Naive B cell (primary cell): ENCODE data around the gene CAPN8. TPM values are rescaled to one million over a fixed set of nuclear protein-coding genes. Genes with fewer than 3 reads are reported as not detected.

Source experiments
- ATAC-seq, 2 donors: fragments of 150-1000 bp; cut with Tn5 transposase; 2 replicates each; pipeline ENCODE4 v1.10.0; 2021; ENCODE audit warnings: low read depth in 2 of 2, mild to moderate bottlenecking in 2 of 2, moderate library complexity in 2 of 2
- DNase-seq: peaks from one replicate; pipeline ENCODE4 v3.0.0; 2022
- H3K27ac Mint-ChIP-seq, 6 donors: one replicate each; pipeline ENCODE4 v1.8.0; 2020 to 2022; ENCODE audit warnings: mild to moderate bottlenecking in 6 of 6, mixed read lengths in 6 of 6, moderate library complexity in 5 of 6, inconsistent platforms in 2 of 6
- H3K27me3 Mint-ChIP-seq, 3 donors: one replicate each; pipeline ENCODE4 v1.8.0; 2021 to 2022; ENCODE audit warnings: mixed read lengths in 3 of 3, mild to moderate bottlenecking in 1 of 3
- H3K36me3 Mint-ChIP-seq, 2 donors: one replicate each; pipeline ENCODE4 v1.8.0; 2020 to 2022; ENCODE audit warnings: mixed read lengths in 2 of 2, inconsistent platforms in 1 of 2, mild to moderate bottlenecking in 1 of 2
- H3K4me1 Mint-ChIP-seq, 3 donors: one replicate each; pipeline ENCODE4 v1.8.0; 2020 to 2022; ENCODE audit warnings: mixed read lengths in 3 of 3, inconsistent platforms in 1 of 3, mild to moderate bottlenecking in 1 of 3, moderate library complexity in 1 of 3
- H3K4me3 Mint-ChIP-seq, 8 donors: one replicate each; pipeline ENCODE4 v1.8.0; 2020 to 2022; ENCODE audit warnings: mild to moderate bottlenecking in 8 of 8, mixed read lengths in 8 of 8, moderate library complexity in 8 of 8, inconsistent platforms in 2 of 8
- H3K9me3 Mint-ChIP-seq, 7 donors: one replicate each; pipeline ENCODE4 v1.8.0; 2020 to 2022; ENCODE audit warnings: mixed read lengths in 7 of 7, mild to moderate bottlenecking in 5 of 7, inconsistent platforms in 2 of 7, moderate library complexity in 1 of 7
- polyA plus RNA-seq, 6 donors: library from polyadenylated mRNA; unstranded; fragments of 300-500 nt; fragmentation: Illumina TruSeq; gene quantifications; one replicate each; pipeline ENCODE4 v1.2.3, GENCODE V29; 2021; ENCODE audit warnings: low read depth in 6 of 6

CAPN8 gene
- polyA plus RNA-seq, 6 donors from 2014 or later, result not detected

DNA sequence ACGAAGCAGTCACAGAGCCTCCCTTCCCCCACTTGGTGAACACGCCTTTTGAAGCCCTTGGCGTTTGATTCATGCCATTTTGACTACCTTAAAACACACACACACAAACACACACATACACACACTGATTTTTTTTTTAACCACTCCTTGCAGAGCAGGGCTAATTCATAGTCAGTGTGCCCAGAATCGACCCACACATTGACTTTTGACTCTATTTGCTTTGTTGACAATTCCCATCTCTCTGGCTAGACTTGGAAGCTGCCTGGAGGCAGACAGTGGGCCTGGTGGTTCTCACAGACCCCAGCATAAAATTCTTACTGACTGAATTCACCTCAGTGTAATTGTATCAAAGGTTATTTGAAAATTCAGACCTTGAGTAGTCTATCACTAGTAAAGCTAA lies 30.3 kb downstream of the CAPN8 start:
- Mint-ChIP-seq H3K4me3 (no peak overlapping the region), H3K4me1 (no peaks in the 10 kb centered on the region), H3K27me3 (peaks cover 5 to 37% (median 12%) of the 10 kb centered on the region in 3 donors), H3K9me3 (peaks cover 6 to 38% (median 17%) of the 10 kb centered on the region in 7 donors), H3K27ac (no peak overlapping the region), H3K36me3 (peaks cover 0 to 24% of the 10 kb centered on the region in 2 donors)
- DNase-seq, result no peak
- ATAC-seq, result no peak

DNA sequence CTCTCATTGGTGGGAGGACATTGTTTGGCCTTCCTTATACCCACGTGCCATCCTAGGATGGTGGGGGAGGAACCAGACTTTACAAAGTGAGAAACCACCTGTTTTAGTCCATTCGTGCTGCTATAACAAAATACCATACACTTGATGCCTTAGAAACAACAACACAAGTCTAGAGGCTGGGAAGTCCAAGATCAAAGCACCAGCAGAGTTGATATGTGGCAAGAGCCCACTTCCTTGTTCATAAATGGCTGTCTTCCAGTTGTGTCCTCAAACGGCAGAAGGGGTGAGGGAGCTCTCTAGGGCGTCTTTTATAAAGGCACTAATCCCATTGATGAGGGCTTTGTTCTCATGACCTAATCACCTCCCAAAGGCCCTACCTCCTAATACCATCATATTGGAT lies 31.1 kb downstream of the CAPN8 start:
- H3K36me3 Mint-ChIP-seq, result peaks cover 0 to 17% of the 10 kb centered on the region in 2 donors
- peaks cover 6 to 30% (median 10%) of the 10 kb centered on the region in 7 donors for H3K9me3 Mint-ChIP-seq
- H3K27me3 Mint-ChIP-seq, result peaks cover 5 to 30% (median 12%) of the 10 kb centered on the region in 3 donors

GRCh38 chr1:223631956-223632355 lies 33.5 kb downstream of the CAPN8 start:
- DNase-seq (no peak), ATAC-seq (no peak)
- Mint-ChIP-seq H3K4me3 (no peak overlapping the region), H3K9me3 (peaks cover 6 to 21% (median 7%) of the 10 kb centered on the region in 7 donors), H3K36me3 (peaks cover 0 to 9% of the 10 kb centered on the region in 2 donors), H3K4me1 (no peaks in the 10 kb centered on the region), H3K27ac (no peak overlapping the region), H3K27me3 (peaks cover 4 to 14% (median 7%) of the 10 kb centered on the region in 3 donors)

More for the DNA sequence above, 31.1 kb downstream of the CAPN8 start:
- DNase-seq, result no peak
- H3K27ac Mint-ChIP-seq, result no peak overlapping the region
- no peak overlapping the region for H3K4me3 Mint-ChIP-seq
- ATAC-seq, result no peak
- no peaks in the 10 kb centered on the region for H3K4me1 Mint-ChIP-seq

GRCh38 chr1:223631473-223631872 lies 34.0 kb downstream of the CAPN8 start:
- peaks cover 6 to 19% (median 7%) of the 10 kb centered on the region in 7 donors for H3K9me3 Mint-ChIP-seq
- no peak overlapping the region for H3K27ac Mint-ChIP-seq
- no peaks in the 10 kb centered on the region for H3K4me1 Mint-ChIP-seq
- peaks cover 0 to 10% (median 5%) of the 10 kb centered on the region in 3 donors for H3K27me3 Mint-ChIP-seq
- H3K4me3 Mint-ChIP-seq, result no peak overlapping the region
- H3K36me3 Mint-ChIP-seq, result peaks cover 0 to 9% of the 10 kb centered on the region in 2 donors
- ATAC-seq (no peak), DNase-seq (no peak)

GRCh38 chr1:223629126-223629457 lies 36.4 kb downstream of the CAPN8 start:
- ATAC-seq (no peak), DNase-seq (no peak)
- peaks cover under 1 to 7% (median 5%) of the 10 kb centered on the region in 7 donors for H3K9me3 Mint-ChIP-seq
- no peak overlapping the region for H3K27ac Mint-ChIP-seq
- H3K27me3 Mint-ChIP-seq, result peaks cover 0 to 8% (median 5%) of the 10 kb centered on the region in 3 donors
- H3K4me3 Mint-ChIP-seq, result no peak overlapping the region
- H3K36me3 Mint-ChIP-seq, result peaks cover 0 to 8% of the 10 kb centered on the region in 2 donors
- no peaks in the 10 kb centered on the region for H3K4me1 Mint-ChIP-seq

DNA sequence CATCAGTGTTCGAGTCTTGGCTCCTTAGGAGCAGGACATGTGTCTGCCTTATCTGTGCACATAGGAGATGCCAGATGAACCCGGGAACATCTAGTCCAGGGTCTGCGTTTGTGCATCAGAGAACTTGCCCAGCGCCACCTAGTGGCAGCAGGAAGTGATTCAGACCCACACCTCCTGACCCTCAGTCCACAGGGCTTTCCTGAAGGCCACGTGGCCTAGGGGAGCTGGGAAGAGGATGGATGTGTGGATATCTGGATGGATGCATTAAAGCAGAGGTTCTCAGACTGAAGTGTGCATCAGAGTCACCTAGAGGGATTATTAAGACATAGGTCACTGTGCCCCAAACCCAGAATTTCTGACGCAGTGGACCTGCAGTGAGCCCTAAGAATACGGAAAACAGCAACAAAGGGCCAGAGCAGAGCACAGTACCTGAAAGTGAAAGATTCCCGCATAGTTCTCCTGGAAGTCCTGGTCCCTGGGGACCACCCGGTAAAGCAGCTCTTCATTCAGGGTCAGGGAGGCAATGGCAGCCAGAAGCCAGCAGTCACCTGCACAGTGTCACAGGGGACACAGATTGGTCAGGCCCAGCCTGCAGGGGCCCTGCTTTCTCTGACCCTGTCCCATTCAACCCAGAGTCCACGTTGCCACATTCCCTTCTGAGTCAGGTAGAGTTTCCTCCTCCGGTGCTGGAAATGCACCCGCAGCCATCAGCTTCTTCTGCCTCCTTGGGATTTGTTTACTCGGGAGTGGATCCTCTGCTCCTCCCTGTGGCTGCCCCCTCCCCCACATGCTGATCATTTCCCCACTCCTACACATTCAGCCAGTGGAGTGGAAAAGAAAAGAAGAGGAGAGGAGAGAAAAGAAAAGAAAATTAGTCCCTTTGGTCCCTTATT lies 37.0 kb downstream of the CAPN8 start:
- H3K27ac Mint-ChIP-seq, result no peak overlapping the region
- H3K4me1 Mint-ChIP-seq, result no peaks in the 10 kb centered on the region
- no peak for ATAC-seq

DNA sequence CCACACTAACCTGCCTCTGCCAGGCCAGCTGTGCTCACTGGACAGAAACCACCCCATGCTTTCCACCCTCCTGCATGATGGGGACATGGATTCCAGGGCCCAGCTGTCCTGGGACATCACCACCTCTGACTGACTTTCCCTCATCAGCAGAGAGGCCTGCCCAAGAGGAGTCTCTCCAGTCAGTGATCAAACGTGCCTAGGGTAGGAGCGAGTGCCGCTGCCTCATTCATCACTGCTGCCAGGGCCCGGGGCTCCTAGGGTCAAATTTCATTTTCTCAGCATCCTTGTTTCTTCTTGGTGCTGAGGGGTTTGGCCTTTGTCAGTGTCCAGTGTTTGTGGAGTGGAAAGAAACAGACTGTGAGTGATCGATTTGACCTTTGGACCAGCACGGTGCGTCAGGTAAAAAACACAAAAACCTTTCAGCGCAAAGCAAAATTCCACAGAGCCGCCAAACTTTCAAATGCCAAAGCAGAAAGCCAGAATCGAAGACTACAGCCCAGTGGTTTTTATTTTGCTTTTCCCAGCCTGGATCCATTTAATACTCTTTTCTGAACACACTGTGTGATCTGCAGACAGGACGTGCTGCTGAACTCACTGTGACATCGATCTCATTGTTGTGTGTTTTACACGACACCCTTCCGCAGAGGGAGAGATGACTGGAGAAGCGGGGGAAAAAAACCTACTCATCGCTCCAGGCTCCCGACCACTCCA lies 43.2 kb downstream of the CAPN8 start:
- no peaks in the 10 kb centered on the region for H3K9me3 Mint-ChIP-seq
- ATAC-seq, result no peak
- H3K27ac Mint-ChIP-seq, result no peak overlapping the region
- no peak overlapping the region for H3K4me3 Mint-ChIP-seq
- no peaks in the 10 kb centered on the region for H3K27me3 Mint-ChIP-seq
- DNase-seq, result no peak
- no peaks in the 10 kb centered on the region for H3K36me3 Mint-ChIP-seq
- no peaks in the 10 kb centered on the region for H3K4me1 Mint-ChIP-seq

More for the DNA sequence above, 37.0 kb downstream of the CAPN8 start:
- peaks cover 0 to 2% of the 10 kb centered on the region in 2 donors for H3K36me3 Mint-ChIP-seq
- H3K4me3 Mint-ChIP-seq, result no peak overlapping the region
- H3K27me3 Mint-ChIP-seq, result peaks cover 0 to 5% (median 2%) of the 10 kb centered on the region in 3 donors
- no peak for DNase-seq
- peaks cover 0 to under 1% (median 0%) of the 10 kb centered on the region in 7 donors for H3K9me3 Mint-ChIP-seq

DNA sequence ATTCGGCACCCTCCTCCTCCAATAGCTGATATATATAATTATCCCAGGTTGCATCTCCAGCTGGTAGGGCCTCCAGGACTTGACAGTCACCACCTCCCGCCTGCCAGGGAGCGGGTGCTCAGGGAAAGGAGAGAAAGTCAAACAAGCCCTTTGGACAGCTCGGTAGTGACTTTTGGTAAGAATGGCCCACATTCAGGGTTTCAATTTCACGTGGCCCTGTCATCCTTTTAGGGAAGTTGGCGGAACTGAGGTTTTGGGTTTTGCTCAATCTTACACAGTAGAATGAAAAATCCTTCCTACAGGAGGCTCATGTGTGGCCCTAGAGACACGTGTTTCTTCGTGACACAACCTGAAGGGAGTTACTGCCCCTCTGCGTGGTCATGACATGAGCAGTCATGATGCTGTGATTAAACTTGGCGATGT lies 44.2 kb downstream of the CAPN8 start:
- no peak for DNase-seq
- Mint-ChIP-seq H3K27me3 (no peaks in the 10 kb centered on the region), H3K36me3 (no peaks in the 10 kb centered on the region), H3K4me3 (no peak overlapping the region), H3K27ac (no peak overlapping the region), H3K4me1 (no peaks in the 10 kb centered on the region), H3K9me3 (no peaks in the 10 kb centered on the region)
- ATAC-seq, result no peak

DNA sequence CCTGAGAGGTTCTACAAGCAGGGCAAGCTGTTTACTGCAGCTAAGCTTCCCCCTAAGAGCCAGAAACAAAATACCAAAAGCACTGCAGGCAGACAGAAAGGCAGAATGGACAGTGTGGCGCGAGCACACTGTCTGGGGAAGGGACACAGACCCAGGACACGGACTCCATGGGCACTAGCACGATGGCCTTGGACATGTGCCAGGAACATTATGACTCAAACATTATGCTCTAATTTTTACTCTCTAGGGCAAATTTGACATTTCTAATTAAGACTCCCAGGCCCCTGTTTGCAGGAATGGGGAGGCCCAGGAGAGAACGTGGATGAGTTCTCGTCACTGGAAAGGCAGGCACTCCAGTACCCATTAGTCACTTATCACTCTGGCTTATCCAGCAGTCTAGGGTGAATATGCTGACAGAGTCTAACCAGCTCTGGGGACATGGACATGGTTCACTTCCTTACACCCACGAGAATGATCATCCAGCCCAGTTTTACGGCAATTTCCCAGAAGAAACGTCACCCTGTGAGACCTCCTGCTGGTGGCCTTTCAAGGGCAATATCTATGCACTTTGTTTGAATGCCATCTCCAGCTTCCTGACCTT lies 45.1 kb downstream of the CAPN8 start:
- no peaks in the 10 kb centered on the region for H3K4me1 Mint-ChIP-seq
- no peaks in the 10 kb centered on the region for H3K9me3 Mint-ChIP-seq
- H3K27ac Mint-ChIP-seq, result no peak overlapping the region
- no peak for DNase-seq
- H3K4me3 Mint-ChIP-seq, result no peak overlapping the region
- no peak for ATAC-seq
- no peaks in the 10 kb centered on the region for H3K27me3 Mint-ChIP-seq
- no peaks in the 10 kb centered on the region for H3K36me3 Mint-ChIP-seq

DNA sequence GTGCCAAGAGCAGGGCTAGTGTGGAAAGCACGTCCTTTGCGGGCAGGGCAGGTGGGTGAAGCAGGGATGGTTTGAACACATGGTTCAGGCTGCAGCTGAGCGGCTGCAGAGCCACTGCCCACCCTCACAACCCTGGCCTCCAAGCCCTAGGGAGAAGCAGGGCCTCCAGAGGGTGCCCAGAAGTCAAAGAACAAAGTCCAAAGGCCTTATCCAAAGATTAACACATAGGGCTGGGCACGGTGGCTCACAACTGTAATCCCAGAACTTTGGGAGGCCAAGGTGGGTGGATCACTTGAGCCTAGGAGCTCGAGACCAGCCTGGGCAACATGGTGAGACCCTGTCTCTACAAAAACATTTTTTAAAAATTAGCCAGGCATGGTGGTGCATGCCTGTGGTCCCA lies 46.8 kb downstream of the CAPN8 start:
- Mint-ChIP-seq H3K4me1 (no peaks in the 10 kb centered on the region), H3K36me3 (no peaks in the 10 kb centered on the region), H3K27ac (no peak overlapping the region), H3K9me3 (peaks cover 0 to 1% (median 0%) of the 10 kb centered on the region in 7 donors), H3K4me3 (no peak overlapping the region), H3K27me3 (no peaks in the 10 kb centered on the region)
- ATAC-seq (no peak), DNase-seq (no peak)

DNA sequence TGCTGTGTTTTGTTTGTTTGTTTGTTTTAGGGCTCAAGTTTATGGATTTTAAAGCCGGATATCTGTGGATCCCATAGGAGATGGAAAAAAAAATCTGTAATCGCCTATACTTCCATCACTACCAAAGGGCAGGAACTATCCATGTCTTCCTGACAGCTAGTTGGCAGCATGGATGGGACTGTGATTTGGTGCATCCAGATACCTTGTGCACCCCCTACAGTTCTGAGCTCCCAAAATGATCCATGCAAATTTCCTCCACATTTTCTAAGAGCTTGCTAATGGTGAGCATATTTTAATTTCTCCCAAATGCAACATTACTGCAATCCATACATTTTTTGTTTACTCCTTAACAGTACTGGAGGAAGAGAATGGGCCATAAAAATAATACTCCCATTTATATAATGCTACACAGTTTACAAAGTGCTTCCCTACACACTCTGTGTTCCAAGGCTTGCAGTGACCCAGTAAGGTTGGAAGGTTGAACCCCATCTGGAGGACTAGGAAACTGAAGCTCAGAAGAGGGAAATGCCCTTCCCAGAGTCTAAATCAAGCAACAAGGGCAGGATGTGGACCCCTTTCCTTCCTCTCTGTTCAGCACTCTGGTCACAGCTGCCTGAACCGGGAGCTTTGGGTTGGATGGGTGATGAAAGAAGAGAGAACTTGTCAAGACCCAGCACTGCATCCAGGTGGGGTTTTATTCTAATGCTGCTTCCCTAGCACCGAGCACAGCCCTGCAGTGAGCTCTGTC lies 48.0 kb downstream of the CAPN8 start:
- no peaks in the 10 kb centered on the region for H3K27me3 Mint-ChIP-seq
- no peak overlapping the region for H3K27ac Mint-ChIP-seq
- no peak overlapping the region for H3K4me3 Mint-ChIP-seq
- no peak for DNase-seq
- peaks cover 0 to 1% (median 0%) of the 10 kb centered on the region in 7 donors for H3K9me3 Mint-ChIP-seq
- ATAC-seq, result no peak
- no peaks in the 10 kb centered on the region for H3K4me1 Mint-ChIP-seq
- H3K36me3 Mint-ChIP-seq, result no peaks in the 10 kb centered on the region

DNA sequence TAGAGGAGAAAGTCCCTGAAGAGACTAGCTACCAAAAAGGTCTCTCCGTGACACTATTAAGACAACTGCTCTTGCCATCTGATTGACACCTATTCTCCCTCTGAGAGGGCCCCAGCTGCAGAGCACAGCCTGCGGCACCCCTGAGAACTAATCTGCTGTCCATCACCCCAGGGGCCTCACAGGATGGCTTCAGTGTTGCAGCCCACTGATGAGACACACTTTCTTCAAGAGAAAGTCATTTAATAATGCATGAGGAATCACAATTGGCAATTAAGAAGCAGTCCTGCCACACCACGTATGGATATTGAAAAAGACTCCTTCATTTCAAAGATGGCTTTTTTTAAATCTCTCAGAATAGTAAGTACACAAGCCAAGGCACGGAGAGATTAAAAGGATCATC lies 48.9 kb downstream of the CAPN8 start:
- Mint-ChIP-seq H3K4me3 (no peak overlapping the region), H3K4me1 (no peaks in the 10 kb centered on the region), H3K27me3 (peaks cover 0 to 1% (median 0%) of the 10 kb centered on the region in 3 donors), H3K36me3 (no peaks in the 10 kb centered on the region), H3K9me3 (peaks cover 0 to 1% (median 0%) of the 10 kb centered on the region in 7 donors), H3K27ac (no peak overlapping the region)
- no peak for DNase-seq
- ATAC-seq, result no peak

GRCh38 chr1:223611936-223612335 lies 53.6 kb downstream of the CAPN8 start:
- Mint-ChIP-seq H3K4me3 (no peak overlapping the region), H3K27ac (no peak overlapping the region), H3K36me3 (no peaks in the 10 kb centered on the region), H3K27me3 (peaks cover 0 to 4% (median 0%) of the 10 kb centered on the region in 3 donors), H3K4me1 (no peaks in the 10 kb centered on the region), H3K9me3 (peaks cover 0 to 1% (median 0%) of the 10 kb centered on the region in 7 donors)
- no peak for DNase-seq
- no peak for ATAC-seq
